DND-41 (cell line): Measurements from ENCODE around the gene TCF23.

Source experiments
- CTCF ChIP-seq: IDR thresholded peaks from 2 replicates; pipeline ENCODE4 v1.5.1; 2012; ENCODE audit warnings: borderline replicate concordance, low read length, moderate library complexity, mild to moderate bottlenecking; ENCODE audit not compliant: poor library complexity, severe bottlenecking; ENCODE audit errors: extremely low read depth
- EZH2 ChIP-seq: IDR thresholded peaks from 3 replicates; pipeline ENCODE4 v1.6.1; 2012; ENCODE audit warnings: borderline replicate concordance, low read depth, mild to moderate bottlenecking, moderate library complexity, low read length, inconsistent platforms; ENCODE audit not compliant: severe bottlenecking

- TF ChIP-seq CTCF (no peak), EZH2 (no peak)
Measured at GRCh38 chr2:27152796-27153464, 4.1 kb downstream of the TCF23 start.
